ENCODE data around the gene EID2.

DNA sequence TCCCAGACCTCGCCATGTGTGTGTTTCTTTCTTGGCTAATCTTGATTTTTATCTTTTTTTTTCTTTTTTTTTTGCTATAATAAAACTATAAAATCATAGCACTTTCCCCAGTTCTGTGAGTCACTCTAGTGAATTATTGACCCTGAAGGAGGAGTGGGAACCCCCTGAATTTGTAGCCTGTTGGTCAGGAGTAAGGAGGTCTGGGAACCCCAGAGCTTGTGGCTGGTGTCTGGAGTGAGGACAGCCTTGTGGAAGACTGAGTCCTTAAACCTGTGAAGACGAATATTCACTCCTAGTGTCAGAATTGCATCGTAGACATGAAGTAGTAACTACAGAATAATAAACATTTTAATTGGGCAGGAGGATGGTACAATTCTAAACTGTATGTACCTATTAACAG lies 14.8 kb downstream of the EID2 start:
- no peak for TF ChIP-seq POLR2A (IDR thresholded peaks at IDR 0.05; ENCODE audit: low read depth, low read length)
- TF ChIP-seq, protein P1, sequence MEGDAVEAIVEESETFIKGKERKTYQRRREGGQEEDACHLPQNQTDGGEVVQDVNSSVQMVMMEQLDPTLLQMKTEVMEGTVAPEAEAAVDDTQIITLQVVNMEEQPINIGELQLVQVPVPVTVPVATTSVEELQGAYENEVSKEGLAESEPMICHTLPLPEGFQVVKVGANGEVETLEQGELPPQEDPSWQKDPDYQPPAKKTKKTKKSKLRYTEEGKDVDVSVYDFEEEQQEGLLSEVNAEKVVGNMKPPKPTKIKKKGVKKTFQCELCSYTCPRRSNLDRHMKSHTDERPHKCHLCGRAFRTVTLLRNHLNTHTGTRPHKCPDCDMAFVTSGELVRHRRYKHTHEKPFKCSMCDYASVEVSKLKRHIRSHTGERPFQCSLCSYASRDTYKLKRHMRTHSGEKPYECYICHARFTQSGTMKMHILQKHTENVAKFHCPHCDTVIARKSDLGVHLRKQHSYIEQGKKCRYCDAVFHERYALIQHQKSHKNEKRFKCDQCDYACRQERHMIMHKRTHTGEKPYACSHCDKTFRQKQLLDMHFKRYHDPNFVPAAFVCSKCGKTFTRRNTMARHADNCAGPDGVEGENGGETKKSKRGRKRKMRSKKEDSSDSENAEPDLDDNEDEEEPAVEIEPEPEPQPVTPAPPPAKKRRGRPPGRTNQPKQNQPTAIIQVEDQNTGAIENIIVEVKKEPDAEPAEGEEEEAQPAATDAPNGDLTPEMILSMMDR (IDR thresholded peaks at IDR 0.05; ENCODE audit: extremely low read depth in 1 of 2, insufficient read depth in 1 of 2, low read depth in 1 of 2, low read length in 2 of 2), result no peak
- no peak for TF ChIP-seq EZH2 (IDR thresholded peaks at IDR 0.05; ENCODE audit: borderline replicate concordance, low read depth, low read length, severe bottlenecking)
- no peak for TF ChIP-seq MAX (IDR thresholded peaks at IDR 0.05; ENCODE audit: insufficient read depth, insufficient read length)
